Smooth muscle cell (in vitro differentiated cells): ENCODE data around the gene DHRS11. TPM values are rescaled to one million over a fixed set of nuclear protein-coding genes. Genes with fewer than 3 reads are reported as not detected.

Experiments
- DNase-seq: peaks from one replicate; lab custom pipeline; 2025; ENCODE audit not compliant: unreplicated experiment; lab: John Stamatoyannopoulos, UW
- H2AFZ ChIP-seq: fragments of 200-600 bp; sonication (generic); 2 replicates; pipeline ENCODE4 v1.6.0; 2016; ENCODE audit warnings: antibody characterized with exemption, low read depth, mild to moderate bottlenecking
- H3F3A ChIP-seq: fragments of 200-600 bp; sonication (generic); 2 replicates; pipeline ENCODE4 v1.6.0; 2017; ENCODE audit warnings: antibody characterized with exemption, low read depth
- H3K27ac ChIP-seq: fragments of 200-600 bp; sonication (generic); 2 replicates; pipeline ENCODE4 v1.5.1; 2016; ENCODE audit warnings: low read depth, mild to moderate bottlenecking
- H3K27me3 ChIP-seq: fragments of 200-600 bp; sonication (generic); 2 replicates; pipeline ENCODE4 v1.6.1; 2016; ENCODE audit warnings: low read depth, mild to moderate bottlenecking
- H3K36me3 ChIP-seq: fragments of 200-600 bp; sonication (generic); 2 replicates; pipeline ENCODE4 v1.5.1; 2016; ENCODE audit warnings: low read depth
- H3K4me1 ChIP-seq: fragments of 200-600 bp; sonication (generic); 2 replicates; pipeline ENCODE4 v1.5.1; 2016; ENCODE audit warnings: low read depth
- H3K4me2 ChIP-seq: fragments of 200-600 bp; sonication (generic); 2 replicates; pipeline ENCODE4 v1.6.0; 2016; ENCODE audit warnings: mild to moderate bottlenecking
- H3K4me3 ChIP-seq: fragments of 200-600 bp; sonication (generic); 2 replicates; pipeline ENCODE4 v1.5.1; 2016; ENCODE audit warnings: mild to moderate bottlenecking
- H3K79me2 ChIP-seq: fragments of 200-600 bp; sonication (generic); 2 replicates; pipeline ENCODE4 v1.6.0; 2016; ENCODE audit warnings: low read depth, mild to moderate bottlenecking
- H3K9ac ChIP-seq: fragments of 200-600 bp; sonication (generic); 2 replicates; pipeline ENCODE4 v1.6.0; 2016; ENCODE audit warnings: low read depth
- H3K9me3 ChIP-seq: fragments of 200-600 bp; sonication (generic); replicated peaks from 2 replicates; pipeline ENCODE4 v1.5.1; 2016; ENCODE audit warnings: low read depth
- H4K20me1 ChIP-seq: fragments of 200-600 bp; sonication (generic); 2 replicates; pipeline ENCODE4 v1.6.0; 2016; ENCODE audit warnings: low read depth
- WGBS: methylation state at CpG from one replicate; pipeline ENCODE4 v1.1.7; 2016; ENCODE audit warnings: low lambda C conversion rate; 5-methylcytosine and 5-hydroxymethylcytosine counted together
- polyA plus RNA-seq: library from polyadenylated mRNA; unstranded; fragments of >200 nt; fragmentation: Nextera tagmentation; extraction: Ambion mirVana; gene quantifications from 2 replicates; pipeline ENCODE4 v1.2.1, GENCODE V29; 2016
- total RNA-seq: library from RNA; depleted of rRNA; stranded (reverse); fragments of >200 nt; gene quantifications from 2 replicates; pipeline ENCODE4 v1.2.3, GENCODE V29; 2014
- TF ChIP-seq, protein P1 (sequence below): fragments of 200-600 bp; sonication (generic); IDR thresholded peaks from 2 replicates; pipeline ENCODE4 v1.5.1; 2017; ENCODE audit warnings: borderline replicate concordance, mild to moderate bottlenecking, antibody characterized with exemption; ENCODE audit not compliant: insufficient read depth, poor library complexity, severe bottlenecking

Gene DHRS11
- total and polyA plus RNA-seq, 2 experiments from 2014 or later, result 3.1 to 9.4 TPM

DNA sequence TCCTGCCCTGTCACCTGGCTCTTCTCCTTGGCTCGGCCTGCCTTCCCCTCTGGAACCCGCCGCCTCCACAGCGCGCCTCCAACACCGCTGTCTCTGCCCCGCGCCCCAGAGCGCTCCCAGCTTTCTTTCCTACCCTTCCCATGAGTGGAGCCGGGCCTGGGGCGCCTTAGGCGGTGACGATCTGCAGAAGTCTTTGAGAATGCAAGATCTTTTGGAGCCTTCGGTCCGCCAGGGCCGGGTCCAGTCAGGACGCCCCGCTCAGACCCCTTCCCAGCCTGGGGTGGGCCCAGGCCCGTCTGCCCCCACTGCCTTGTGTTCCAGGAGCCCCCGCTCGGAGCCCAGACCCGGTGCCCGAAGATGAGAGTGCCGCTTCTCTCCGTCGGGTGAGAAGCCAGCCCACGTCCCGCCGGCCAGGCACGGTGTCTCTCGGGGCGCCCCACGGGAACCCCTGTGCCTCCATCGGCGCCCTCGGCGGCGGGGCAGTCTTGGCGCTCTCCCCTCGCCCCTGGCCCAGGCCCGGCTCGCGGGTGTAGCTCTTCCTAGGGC lies 49.7 kb downstream of the DHRS11 start:
- H3K4me2 ChIP-seq, result peak overlapping the region; percentile 81

DNA sequence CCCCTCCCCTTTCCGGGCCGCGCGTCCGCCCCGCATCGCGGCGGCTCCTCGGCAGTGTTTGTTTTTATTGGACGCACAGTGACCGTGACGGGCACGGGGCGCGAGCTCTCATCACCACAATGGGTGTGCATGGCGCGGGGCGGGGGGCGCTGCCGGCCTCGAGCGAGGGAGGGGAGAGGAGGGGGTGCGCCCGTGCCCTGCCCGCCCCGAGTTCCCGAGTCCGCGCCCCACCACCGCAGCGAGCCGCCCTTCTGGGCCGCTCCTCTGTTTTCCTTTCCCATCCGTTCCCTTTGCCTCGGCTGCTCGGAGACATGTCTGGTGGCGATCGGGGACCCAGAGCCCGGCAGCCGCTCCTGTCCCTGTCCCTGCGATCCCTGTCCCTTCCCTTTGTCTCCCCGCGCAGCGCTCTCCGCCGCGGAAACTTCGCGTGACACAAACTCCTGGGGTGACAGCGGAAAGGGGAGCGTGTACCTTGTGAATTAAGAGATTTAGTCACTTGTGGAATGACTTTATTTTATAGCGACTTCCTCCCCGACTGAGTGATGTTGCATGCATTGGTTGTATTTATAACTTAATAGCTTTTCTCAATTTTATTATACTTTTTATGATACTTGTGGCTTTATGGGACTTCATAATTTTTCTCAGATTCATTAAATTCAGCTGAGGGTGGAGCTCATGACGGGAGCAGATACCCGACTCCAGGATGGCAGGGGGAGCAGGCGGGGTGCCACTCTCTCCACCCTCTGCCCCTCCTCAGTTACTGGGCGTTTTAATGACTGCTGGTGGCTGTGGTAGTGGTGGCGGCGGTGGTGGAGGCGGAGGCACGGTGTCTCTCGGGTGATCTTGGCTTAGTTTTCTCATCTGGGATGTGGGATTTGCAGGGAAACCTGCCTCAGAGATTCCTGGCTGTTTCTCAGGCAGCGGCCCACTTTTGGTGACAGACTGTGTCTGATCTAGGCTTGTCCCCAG lies 50.5 kb downstream of the DHRS11 start:
- Histone ChIP-seq H3K4me2 (peak overlapping the region; percentile 81), H3K36me3 (no peaks in the 10 kb centered on the region), H3K27ac (no peak overlapping the region), H3F3A (no peaks in the 10 kb centered on the region), H3K4me3 (peak overlapping the region; percentile 50), H3K27me3 (peaks cover 87% of the 10 kb centered on the region), H3K79me2 (no peaks in the 10 kb centered on the region), H3K4me1 (peaks cover 16% of the 10 kb centered on the region), H3K9ac (no peak overlapping the region), H2AFZ (peak overlapping the region; percentile 32), H3K9me3 (no peaks in the 10 kb centered on the region), H4K20me1 (no peaks in the 10 kb centered on the region)
- no peak for DNase-seq
- 7% methylated on average over 35 of the region's 64 CpGs for WGBS
- TF ChIP-seq, protein P1, sequence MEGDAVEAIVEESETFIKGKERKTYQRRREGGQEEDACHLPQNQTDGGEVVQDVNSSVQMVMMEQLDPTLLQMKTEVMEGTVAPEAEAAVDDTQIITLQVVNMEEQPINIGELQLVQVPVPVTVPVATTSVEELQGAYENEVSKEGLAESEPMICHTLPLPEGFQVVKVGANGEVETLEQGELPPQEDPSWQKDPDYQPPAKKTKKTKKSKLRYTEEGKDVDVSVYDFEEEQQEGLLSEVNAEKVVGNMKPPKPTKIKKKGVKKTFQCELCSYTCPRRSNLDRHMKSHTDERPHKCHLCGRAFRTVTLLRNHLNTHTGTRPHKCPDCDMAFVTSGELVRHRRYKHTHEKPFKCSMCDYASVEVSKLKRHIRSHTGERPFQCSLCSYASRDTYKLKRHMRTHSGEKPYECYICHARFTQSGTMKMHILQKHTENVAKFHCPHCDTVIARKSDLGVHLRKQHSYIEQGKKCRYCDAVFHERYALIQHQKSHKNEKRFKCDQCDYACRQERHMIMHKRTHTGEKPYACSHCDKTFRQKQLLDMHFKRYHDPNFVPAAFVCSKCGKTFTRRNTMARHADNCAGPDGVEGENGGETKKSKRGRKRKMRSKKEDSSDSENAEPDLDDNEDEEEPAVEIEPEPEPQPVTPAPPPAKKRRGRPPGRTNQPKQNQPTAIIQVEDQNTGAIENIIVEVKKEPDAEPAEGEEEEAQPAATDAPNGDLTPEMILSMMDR, result no peak

More for the DNA sequence above, 49.7 kb downstream of the DHRS11 start:
- H3K36me3 ChIP-seq, result no peaks in the 10 kb centered on the region
- no peak for DNase-seq
- H3K4me1 ChIP-seq, result peaks cover 16% of the 10 kb centered on the region
- no peak overlapping the region for H3K9ac ChIP-seq
- H3K79me2 ChIP-seq, result no peaks in the 10 kb centered on the region
- H3K4me3 ChIP-seq, result peak overlapping the region; percentile 50
- H3F3A ChIP-seq, result no peaks in the 10 kb centered on the region
- no peaks in the 10 kb centered on the region for H4K20me1 ChIP-seq
- H3K27ac ChIP-seq, result no peak overlapping the region
- peaks cover 95% of the 10 kb centered on the region for H3K27me3 ChIP-seq
- WGBS, result 4% methylated on average over 40 of the region's 43 CpGs
- peak overlapping the region; percentile 32 for H2AFZ ChIP-seq
- H3K9me3 ChIP-seq, result no peaks in the 10 kb centered on the region
- TF ChIP-seq, protein P1, result no peak

DNA sequence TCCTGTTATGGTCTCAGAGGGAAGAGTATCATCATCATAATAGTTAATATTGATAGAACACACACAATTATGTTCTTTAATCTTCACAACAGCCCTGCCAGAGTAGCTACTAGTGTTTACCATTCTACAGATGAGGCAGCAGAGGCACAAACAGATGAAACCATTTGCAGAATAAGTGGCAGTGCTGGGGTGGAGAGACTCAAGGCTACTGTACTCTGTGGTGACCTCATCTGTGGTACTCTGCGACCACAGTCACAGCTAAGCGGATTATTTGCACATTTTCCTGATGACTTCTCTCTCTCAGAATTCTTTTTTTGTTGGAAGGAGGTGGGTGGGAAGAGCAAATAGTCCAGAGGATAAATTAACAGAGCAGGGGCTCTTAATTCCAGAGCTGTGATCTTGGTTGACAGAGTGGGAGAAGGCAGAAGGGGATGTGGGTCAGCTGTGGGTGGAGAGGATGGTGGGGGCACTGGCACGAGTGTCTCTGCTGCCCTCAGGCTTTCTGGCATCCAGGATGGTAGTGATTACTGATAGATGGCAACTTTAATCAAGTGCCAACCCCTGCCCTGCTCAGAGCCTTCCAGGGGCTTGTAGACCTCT lies 51.5 kb downstream of the DHRS11 start:
- H3K4me1 ChIP-seq, result peaks cover 16% of the 10 kb centered on the region
- no peak overlapping the region for H3K4me2 ChIP-seq
- no peaks in the 10 kb centered on the region for H3F3A ChIP-seq
- TF ChIP-seq, protein P1, result no peak
- H3K4me3 ChIP-seq, result no peak overlapping the region
- peaks cover 77% of the 10 kb centered on the region for H3K27me3 ChIP-seq
- DNase-seq, result no peak
- H3K36me3 ChIP-seq, result no peaks in the 10 kb centered on the region
- H3K9ac ChIP-seq, result no peak overlapping the region
- 34% methylated on average over 3 of the region's 3 CpGs for WGBS
- no peak overlapping the region for H3K27ac ChIP-seq
- H3K9me3 ChIP-seq, result no peaks in the 10 kb centered on the region
- H3K79me2 ChIP-seq, result no peaks in the 10 kb centered on the region
- H2AFZ ChIP-seq, result no peak overlapping the region
- H4K20me1 ChIP-seq, result no peaks in the 10 kb centered on the region
